SK-N-SH treated with all-trans-retinoic acid at 6 μM for 48 hours (cell line): Measurements from ENCODE around the gene STXBP5.

ENCODE experiments used
- CREB5 ChIP-seq: fragments of 250-450 bp; sonication (Bioruptor Pico); IDR thresholded peaks from 2 replicates; pipeline ENCODE4 v1.5.1; 2020; ENCODE audit warnings: low read depth, mild to moderate bottlenecking, moderate library complexity
- ESRRG ChIP-seq: fragments of 250-450 bp; sonication (Bioruptor Pico); IDR thresholded peaks from 2 replicates; pipeline ENCODE4 v1.6.1; 2021; ENCODE audit warnings: mild to moderate bottlenecking

- TF ChIP-seq ESRRG (no peak), CREB5 (CRISPR knock-in tag) (no peak)
Observed at GRCh38 chr6:147401779-147402178, 197.6 kb downstream of the STXBP5 start.
